GM12892 (cell line): ENCODE data around the gene NEDD4L.

Experiments used
- POLR2A ChIP-seq: IDR thresholded peaks from 2 replicates; pipeline ENCODE4 v1.6.1; 2011; ENCODE audit warnings: low read depth, low read length, control low read depth
- POLR2AphosphoS5 ChIP-seq: IDR thresholded peaks from 2 replicates; pipeline ENCODE4 v1.6.1; 2011; ENCODE audit warnings: low read depth, low read length, control low read depth
- TAF1 ChIP-seq: IDR thresholded peaks from 2 replicates; pipeline ENCODE4 v1.6.1; 2011; ENCODE audit warnings: low read depth, mild to moderate bottlenecking, control low read depth, low read length, borderline replicate concordance

DNA sequence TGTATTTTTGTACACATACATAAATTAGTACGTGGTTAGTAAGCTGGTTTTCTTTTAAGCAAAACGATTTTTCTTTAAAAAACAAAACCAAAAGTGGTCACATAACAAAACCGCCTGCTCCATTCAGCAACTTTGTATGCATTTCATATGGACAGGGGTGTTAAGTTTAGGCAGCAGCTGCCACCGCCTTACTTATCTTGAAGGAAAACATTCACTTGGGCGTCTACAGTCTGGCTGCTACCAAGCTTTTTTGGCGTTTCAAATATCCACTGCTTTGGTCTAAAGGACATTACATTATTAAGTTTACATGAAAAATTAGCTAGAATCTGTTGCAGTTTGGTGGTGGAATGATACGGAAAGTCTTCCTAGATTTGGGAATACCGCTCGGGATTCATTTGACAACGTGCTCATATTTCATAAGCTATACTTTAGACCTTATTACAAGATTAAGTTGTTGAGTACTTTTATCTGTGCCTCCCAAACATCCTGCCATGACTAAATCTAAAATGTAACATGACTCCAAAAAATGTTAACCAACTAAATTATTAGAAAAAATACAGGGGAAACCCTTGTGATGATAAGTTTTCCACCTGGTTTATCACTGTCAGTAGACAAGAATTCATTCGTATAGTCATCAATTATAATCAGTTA, 214.8 kb downstream of the NEDD4L start:
- no peak for TF ChIP-seq POLR2A
- no peak for TF ChIP-seq TAF1
- no peak for TF ChIP-seq POLR2AphosphoS5
